T-helper 2 cell treated with Interferon-gamma antibody and Interleukin-4, amounts not matched to agents 5 μg/mL and 100 μg/mL, for 36 hours (primary cell): ENCODE measurements around the gene ZNF714.
A peak's percentile ranks its signal among the peaks of the same experiment; 100 is the strongest.

Source experiments
- DNase-seq: peaks from one replicate; pipeline ENCODE4 v3.0.0; 2021; ENCODE audit warnings: low spot score
- H3K27ac Mint-ChIP-seq: one replicate; pipeline ENCODE4 v1.8.0; 2021; ENCODE audit warnings: mild to moderate bottlenecking, mixed read lengths
- H3K27me3 Mint-ChIP-seq: one replicate; pipeline ENCODE4 v1.8.0; 2021; ENCODE audit warnings: low read depth, mixed read lengths
- H3K36me3 Mint-ChIP-seq: one replicate; pipeline ENCODE4 v1.8.0; 2021; ENCODE audit warnings: low read depth, mixed read lengths
- H3K4me1 Mint-ChIP-seq: one replicate; pipeline ENCODE4 v1.8.0; 2021; ENCODE audit warnings: low read depth, mixed read lengths
- H3K4me3 Mint-ChIP-seq: one replicate; pipeline ENCODE4 v1.8.0; 2022; ENCODE audit warnings: mild to moderate bottlenecking, moderate library complexity, mixed read lengths
- H3K9me3 Mint-ChIP-seq: one replicate; pipeline ENCODE4 v1.8.0; 2021; ENCODE audit warnings: mixed read lengths

The ZNF714 gene

GRCh38 chr19:21082011-21082975 is at the start of gene ZNF714:
Gene ZNF714, plus strand, starts transcription at chr19:21082203. Its CDS starts 16,066 bp downstream, at chr19:21098269.
- Mint-ChIP-seq H3K9me3 (peaks cover 3% of the 10 kb centered on the region), H3K4me1 (peaks cover 26% of the 10 kb centered on the region), H3K27me3 (no peaks in the 10 kb centered on the region), H3K27ac (peak within 1 kb of the TSS; percentile 96), H3K36me3 (peaks cover 47% of the 10 kb centered on the region), H3K4me3 (peak within 1 kb of the TSS; percentile 97)
- DNase-seq = peak; percentile 87

DNA sequence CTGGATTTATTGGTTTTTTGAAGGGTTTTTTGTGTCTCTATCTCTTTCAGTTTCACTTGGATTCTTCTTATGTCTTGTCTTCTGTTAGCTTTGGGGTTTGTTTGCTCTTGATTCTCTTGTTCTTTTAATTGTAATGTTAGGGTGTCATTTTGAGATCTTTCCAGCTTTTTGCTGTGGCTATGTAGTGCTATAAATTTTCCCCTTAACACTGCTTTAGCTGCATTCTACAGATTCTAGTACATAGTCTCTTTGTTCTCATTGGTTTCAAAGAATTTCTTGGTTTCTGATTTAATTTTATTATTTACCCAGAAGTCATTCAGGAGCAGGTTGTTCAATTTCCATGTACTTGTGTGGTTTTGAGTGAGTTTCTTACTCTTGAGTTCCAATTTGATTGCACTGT is 37.0 kb upstream of the ZNF714 start:
- H3K4me1 Mint-ChIP-seq = peaks cover 4% of the 10 kb centered on the region
- H3K9me3 Mint-ChIP-seq = peaks cover 69% of the 10 kb centered on the region
- no peak overlapping the region for H3K4me3 Mint-ChIP-seq
- H3K27ac Mint-ChIP-seq = peak overlapping the region; percentile 11
- peaks cover 82% of the 10 kb centered on the region for H3K36me3 Mint-ChIP-seq
- no peak for DNase-seq
- H3K27me3 Mint-ChIP-seq = no peaks in the 10 kb centered on the region

- Mint-ChIP-seq H3K27ac (no peak overlapping the region), H3K4me1 (peaks cover 4% of the 10 kb centered on the region), H3K36me3 (peaks cover 78% of the 10 kb centered on the region), H3K9me3 (peaks cover 63% of the 10 kb centered on the region), H3K4me3 (no peak overlapping the region), H3K27me3 (no peaks in the 10 kb centered on the region)
- no peak for DNase-seq
These were observed 35.5 kb upstream of the ZNF714 start for GRCh38 chr19:21046489-21046888.

DNA sequence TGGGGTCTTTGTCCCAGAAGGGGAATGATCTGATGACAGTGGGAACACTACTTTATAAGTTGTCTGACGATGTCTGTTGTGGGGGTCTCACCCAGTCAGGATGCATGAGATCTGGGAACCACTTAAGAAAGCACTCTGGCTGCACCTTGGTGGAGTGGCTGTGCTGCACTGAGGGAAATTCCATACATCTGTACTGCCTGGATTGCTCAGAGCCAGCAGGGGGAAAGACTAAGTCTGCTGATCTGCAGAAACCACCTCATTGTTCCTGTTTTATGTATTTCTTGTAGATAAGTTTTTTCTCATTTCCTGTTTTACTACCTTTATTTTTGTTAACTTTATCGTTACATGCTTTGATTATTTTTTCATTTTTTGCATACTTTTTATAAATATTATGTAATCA is 34.3 kb upstream of the ZNF714 start:
- Mint-ChIP-seq H3K9me3 (peaks cover 68% of the 10 kb centered on the region), H3K36me3 (peaks cover 79% of the 10 kb centered on the region), H3K4me3 (no peak overlapping the region), H3K27me3 (no peaks in the 10 kb centered on the region), H3K27ac (no peak overlapping the region), H3K4me1 (peaks cover 4% of the 10 kb centered on the region)
- DNase-seq = no peak

DNA sequence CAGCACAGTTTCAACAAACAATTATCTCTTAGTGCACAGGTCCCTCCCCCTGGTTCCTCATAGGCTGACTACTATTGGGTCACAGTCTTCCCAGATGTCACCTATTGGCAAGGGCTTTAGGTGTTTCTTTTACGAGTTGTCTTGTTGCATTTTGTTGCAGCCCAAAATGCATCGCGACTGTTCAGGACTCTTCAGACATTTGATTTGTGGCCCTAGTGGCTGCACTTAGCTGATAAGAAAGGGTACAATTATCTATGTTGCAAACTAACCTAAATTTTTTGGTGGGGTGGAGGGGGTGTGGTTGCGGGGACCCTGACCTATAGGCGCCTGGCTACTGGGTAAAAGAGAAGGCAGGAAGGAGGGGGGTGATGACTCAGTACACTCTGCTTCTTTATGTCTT is 29.1 kb upstream of the ZNF714 start:
- Mint-ChIP-seq H3K9me3 (peaks cover 49% of the 10 kb centered on the region), H3K4me3 (no peak overlapping the region), H3K4me1 (no peaks in the 10 kb centered on the region), H3K27ac (no peak overlapping the region), H3K36me3 (peaks cover 76% of the 10 kb centered on the region), H3K27me3 (no peaks in the 10 kb centered on the region)
- no peak for DNase-seq

DNA sequence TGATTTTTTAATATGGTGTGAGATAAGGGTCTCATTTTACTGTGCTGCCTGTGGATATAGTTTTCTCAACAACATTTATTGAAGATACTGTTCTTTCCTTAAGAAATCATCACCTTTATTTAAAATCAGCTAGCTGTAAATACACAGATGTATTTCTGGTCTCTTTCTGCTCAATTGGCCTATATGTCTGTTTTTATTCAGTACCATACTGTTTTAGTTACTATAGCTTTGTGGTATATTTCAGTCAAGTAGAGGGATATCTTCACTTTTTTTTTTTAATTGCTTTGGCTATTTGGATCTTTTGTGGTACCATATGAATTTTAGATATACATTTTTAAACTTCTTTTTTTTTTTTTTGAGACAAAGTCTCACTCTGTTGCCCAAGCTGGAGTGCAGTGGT is 16.7 kb upstream of the ZNF714 start:
- Mint-ChIP-seq H3K27me3 (no peaks in the 10 kb centered on the region), H3K4me3 (no peak overlapping the region), H3K4me1 (no peaks in the 10 kb centered on the region), H3K36me3 (peaks cover 51% of the 10 kb centered on the region), H3K27ac (no peak overlapping the region), H3K9me3 (peaks cover 32% of the 10 kb centered on the region)
- no peak for DNase-seq

DNA sequence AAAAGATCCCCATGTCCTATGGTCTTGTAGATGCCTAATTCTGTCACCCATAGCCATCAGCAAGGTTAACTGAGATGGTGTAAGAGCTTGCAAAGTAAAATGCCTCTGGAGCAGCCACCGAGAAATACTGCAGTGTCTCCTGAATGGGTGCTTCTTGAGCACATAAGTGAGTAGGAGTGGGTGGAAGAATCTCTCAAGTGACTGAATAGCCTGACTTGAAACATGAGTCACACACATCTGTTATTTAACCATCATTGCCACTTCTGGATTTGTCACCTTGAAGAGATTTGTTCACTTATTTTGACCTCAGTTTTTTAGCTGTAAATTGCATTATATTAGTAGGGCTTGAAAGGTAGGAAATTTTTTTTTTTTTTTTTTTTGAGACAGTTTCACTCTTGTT is 2.3 kb downstream of the ZNF714 start:
- no peaks in the 10 kb centered on the region for H3K9me3 Mint-ChIP-seq
- peak; percentile 25 for DNase-seq
- no peak overlapping the region for H3K4me3 Mint-ChIP-seq
- no peaks in the 10 kb centered on the region for H3K27me3 Mint-ChIP-seq
- H3K4me1 Mint-ChIP-seq = peaks cover 28% of the 10 kb centered on the region
- peak overlapping the region; percentile 64 for H3K27ac Mint-ChIP-seq
- peaks cover 60% of the 10 kb centered on the region for H3K36me3 Mint-ChIP-seq

DNA sequence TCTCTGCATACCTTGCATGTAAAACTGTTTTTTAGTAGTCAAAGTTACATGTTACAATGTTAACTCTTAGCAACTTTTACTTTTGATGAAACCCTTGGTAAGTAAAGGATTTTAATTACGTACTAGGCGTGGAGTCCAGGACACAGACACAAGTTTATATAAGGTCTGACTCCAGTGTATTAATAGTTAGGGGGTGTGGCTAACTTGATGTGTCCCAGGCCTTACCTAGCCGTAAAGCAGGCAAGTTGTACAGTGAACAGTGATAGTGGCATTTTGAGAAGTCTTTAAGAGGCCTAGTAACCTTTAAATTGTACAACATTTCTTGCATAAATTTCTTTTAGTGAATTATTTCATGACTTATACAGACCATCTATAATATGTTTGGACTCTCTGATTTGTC is 5.9 kb downstream of the ZNF714 start:
- H3K36me3 Mint-ChIP-seq = peaks cover 70% of the 10 kb centered on the region
- no peaks in the 10 kb centered on the region for H3K27me3 Mint-ChIP-seq
- peaks cover 25% of the 10 kb centered on the region for H3K4me1 Mint-ChIP-seq

DNA sequence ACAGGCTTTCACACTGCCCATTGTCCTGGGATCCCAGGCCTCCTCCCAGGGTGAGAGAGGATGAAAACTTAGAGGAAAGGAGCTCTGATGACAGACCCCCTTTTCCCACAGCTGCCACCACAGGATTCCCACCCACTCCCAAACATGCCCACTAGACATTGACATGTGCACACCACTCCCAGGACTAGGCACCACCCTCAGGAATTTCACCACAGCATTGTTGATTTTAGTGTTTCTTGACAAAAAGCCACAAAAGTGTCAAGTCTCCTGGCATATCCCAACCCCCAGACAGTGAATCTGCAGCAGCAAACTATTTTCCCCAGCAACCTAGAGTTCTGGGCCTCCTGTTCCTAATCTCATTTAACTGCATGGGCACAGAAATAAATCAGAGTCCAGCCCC is 10.1 kb downstream of the ZNF714 start:
- H3K27me3 Mint-ChIP-seq = no peaks in the 10 kb centered on the region
- H3K9me3 Mint-ChIP-seq = peaks cover 10% of the 10 kb centered on the region
- peaks cover 8% of the 10 kb centered on the region for H3K4me1 Mint-ChIP-seq
- DNase-seq = no peak
- no peak overlapping the region for H3K4me3 Mint-ChIP-seq
- no peak overlapping the region for H3K27ac Mint-ChIP-seq
- peaks cover 66% of the 10 kb centered on the region for H3K36me3 Mint-ChIP-seq

More for the DNA sequence above, 5.9 kb downstream of the ZNF714 start:
- no peak overlapping the region for H3K4me3 Mint-ChIP-seq
- no peak for DNase-seq
- no peaks in the 10 kb centered on the region for H3K9me3 Mint-ChIP-seq
- no peak overlapping the region for H3K27ac Mint-ChIP-seq

GRCh38 chr19:21094347-21095025 is 12.5 kb downstream of the ZNF714 start:
- no peak for DNase-seq

GRCh38 chr19:21098291-21098690 is 16.3 kb downstream of the ZNF714 start:
- peaks cover 15% of the 10 kb centered on the region for H3K9me3 Mint-ChIP-seq
- peaks cover 13% of the 10 kb centered on the region for H3K4me1 Mint-ChIP-seq
- H3K36me3 Mint-ChIP-seq = peaks cover 73% of the 10 kb centered on the region
- H3K27ac Mint-ChIP-seq = no peak overlapping the region
- no peaks in the 10 kb centered on the region for H3K27me3 Mint-ChIP-seq
- no peak for DNase-seq
- no peak overlapping the region for H3K4me3 Mint-ChIP-seq

More at GRCh38 chr19:21094347-21095025, 12.5 kb downstream of the ZNF714 start:
- H3K36me3 Mint-ChIP-seq = peaks cover 70% of the 10 kb centered on the region
- peaks cover 15% of the 10 kb centered on the region for H3K9me3 Mint-ChIP-seq
- H3K27ac Mint-ChIP-seq = peak overlapping the region; percentile 45
- H3K27me3 Mint-ChIP-seq = no peaks in the 10 kb centered on the region
- peaks cover 5% of the 10 kb centered on the region for H3K4me1 Mint-ChIP-seq
- no peak overlapping the region for H3K4me3 Mint-ChIP-seq

GRCh38 chr19:21101521-21102242 is 19.7 kb downstream of the ZNF714 start:
- H3K36me3 Mint-ChIP-seq = peaks cover 73% of the 10 kb centered on the region
- H3K27me3 Mint-ChIP-seq = no peaks in the 10 kb centered on the region
- peaks cover 11% of the 10 kb centered on the region for H3K9me3 Mint-ChIP-seq
- H3K27ac Mint-ChIP-seq = no peak overlapping the region
- no peak for DNase-seq
- H3K4me1 Mint-ChIP-seq = peaks cover 10% of the 10 kb centered on the region
- H3K4me3 Mint-ChIP-seq = no peak overlapping the region

GRCh38 chr19:21109116-21109515 is 27.1 kb downstream of the ZNF714 start:
- H3K4me3 Mint-ChIP-seq = no peak overlapping the region
- peaks cover 87% of the 10 kb centered on the region for H3K36me3 Mint-ChIP-seq
- H3K27ac Mint-ChIP-seq = no peak overlapping the region
- no peaks in the 10 kb centered on the region for H3K4me1 Mint-ChIP-seq
- peaks cover 50% of the 10 kb centered on the region for H3K9me3 Mint-ChIP-seq
- no peak for DNase-seq
- no peaks in the 10 kb centered on the region for H3K27me3 Mint-ChIP-seq

GRCh38 chr19:21110183-21110582 is 28.2 kb downstream of the ZNF714 start:
- no peak for DNase-seq
- Mint-ChIP-seq H3K36me3 (peaks cover 84% of the 10 kb centered on the region), H3K9me3 (peaks cover 59% of the 10 kb centered on the region), H3K27me3 (no peaks in the 10 kb centered on the region), H3K27ac (no peak overlapping the region), H3K4me1 (no peaks in the 10 kb centered on the region), H3K4me3 (no peak overlapping the region)
